HG03025 (cell line): ENCODE measurements around the gene AGFG1.
A peak's percentile ranks its signal among the peaks of the same experiment; 100 is the strongest.

Experiments used
- ATAC-seq: cut with Tn5 transposase; IDR thresholded peaks from one replicate; pipeline ENCODE4 v1.9.1; 2021; ENCODE audit warnings: mild to moderate bottlenecking, moderate library complexity; ENCODE audit not compliant: unreplicated experiment, low FRiP score

Gene AGFG1

GRCh38 chr2:227460833-227461232 lies 11.1 kb upstream of the AGFG1 start:
- ATAC-seq, result no peak

DNA sequence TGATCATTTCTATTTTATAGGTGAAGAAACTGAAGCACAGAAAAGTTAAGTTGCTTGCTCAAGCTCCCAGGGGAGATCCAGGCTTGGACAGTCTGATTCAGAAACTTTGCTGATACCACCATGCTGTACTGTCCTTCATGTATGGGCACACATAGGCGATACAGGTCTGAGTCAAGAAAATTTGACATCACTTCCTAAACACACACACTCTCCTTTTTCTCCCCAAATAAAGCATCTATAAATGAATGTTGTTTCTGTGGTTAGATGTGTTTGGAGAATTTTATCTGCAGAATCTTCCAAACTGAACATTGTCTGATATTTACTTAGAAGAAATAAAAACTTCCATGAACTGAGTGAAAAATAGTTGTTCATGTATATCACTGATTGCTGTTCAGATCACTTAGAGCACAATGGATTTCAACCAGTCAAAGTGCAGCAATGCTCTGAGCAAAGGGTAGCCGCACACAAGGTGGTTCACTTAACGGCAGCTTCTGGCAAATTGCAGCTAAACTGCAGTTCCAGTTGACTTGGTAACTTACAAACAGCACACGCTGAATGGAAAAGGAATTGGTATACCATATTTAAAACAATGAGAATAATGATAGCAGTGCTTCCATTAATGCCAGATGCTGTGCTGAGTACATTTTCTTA lies 10.0 kb upstream of the AGFG1 start:
- ATAC-seq, result peak; percentile 3

- ATAC-seq, result peak; percentile 51
Observed at GRCh38 chr2:227462462-227462951, 9.4 kb upstream of the AGFG1 start.

DNA sequence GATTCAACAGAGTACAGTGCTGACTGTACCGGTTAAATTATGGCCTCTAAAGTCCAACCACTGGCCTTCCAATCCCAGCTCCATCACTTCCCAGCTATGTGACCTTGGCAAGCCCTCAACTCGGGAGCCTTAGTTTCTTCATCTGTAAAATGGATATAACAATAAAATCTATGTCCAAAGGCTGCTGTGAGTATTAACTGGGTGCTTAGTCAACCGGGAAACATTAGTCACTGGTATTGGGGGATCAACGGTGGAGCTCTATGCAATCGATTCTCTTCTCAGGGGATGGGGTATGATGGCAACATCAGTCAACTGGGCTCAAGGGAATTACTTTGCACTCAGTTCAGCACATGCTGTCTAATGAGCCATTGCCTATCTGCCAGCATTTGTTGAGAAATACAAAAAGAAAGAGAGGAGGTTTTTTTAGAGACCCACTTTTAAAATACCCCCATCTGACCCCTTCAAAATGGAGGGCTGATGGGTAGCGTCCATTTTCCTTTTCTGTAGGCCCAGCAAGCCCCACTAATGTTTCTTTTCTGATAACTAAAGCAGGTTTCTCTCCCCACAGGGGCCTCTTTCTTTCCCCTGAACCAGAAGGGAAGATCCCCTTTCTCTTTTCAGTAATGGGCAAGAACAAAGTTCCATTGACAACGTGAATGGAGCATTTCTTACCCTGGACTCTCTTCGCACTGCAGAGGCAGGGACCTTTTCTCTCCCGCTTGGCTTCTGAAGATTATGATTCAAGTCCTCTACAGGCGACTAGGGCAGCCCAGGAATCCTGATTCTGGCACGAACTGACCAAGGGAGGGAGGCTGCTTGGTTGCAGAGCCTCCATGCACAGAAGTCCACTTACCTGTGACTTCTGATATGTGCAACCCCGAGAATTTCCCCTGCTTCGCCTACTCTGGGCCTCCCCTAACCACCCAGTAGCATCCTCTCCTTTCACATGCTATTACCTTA lies 8.7 kb upstream of the AGFG1 start:
- ATAC-seq, result peak; percentile 34

GRCh38 chr2:227464361-227464760 lies 7.6 kb upstream of the AGFG1 start:
- ATAC-seq, result no peak

DNA sequence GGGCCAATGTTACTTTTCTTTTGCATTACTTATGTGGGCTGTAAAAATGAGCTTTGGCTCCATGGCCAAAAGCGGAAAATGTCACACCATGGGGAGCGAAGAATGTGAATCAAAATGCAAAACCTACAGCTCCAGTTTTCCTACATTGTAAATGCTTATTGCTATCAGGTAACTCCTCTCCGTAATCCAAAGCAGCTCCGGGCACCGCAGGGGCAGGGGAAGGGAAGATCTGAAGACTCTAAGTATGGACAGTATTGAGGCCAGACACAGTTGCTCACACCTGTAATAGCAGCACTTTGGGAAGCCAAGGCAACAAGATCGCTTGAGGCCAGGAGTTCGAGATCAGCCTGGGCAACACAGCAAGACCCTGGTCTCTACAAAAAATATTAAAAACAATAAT lies 7.1 kb upstream of the AGFG1 start:
- ATAC-seq, result no peak

DNA sequence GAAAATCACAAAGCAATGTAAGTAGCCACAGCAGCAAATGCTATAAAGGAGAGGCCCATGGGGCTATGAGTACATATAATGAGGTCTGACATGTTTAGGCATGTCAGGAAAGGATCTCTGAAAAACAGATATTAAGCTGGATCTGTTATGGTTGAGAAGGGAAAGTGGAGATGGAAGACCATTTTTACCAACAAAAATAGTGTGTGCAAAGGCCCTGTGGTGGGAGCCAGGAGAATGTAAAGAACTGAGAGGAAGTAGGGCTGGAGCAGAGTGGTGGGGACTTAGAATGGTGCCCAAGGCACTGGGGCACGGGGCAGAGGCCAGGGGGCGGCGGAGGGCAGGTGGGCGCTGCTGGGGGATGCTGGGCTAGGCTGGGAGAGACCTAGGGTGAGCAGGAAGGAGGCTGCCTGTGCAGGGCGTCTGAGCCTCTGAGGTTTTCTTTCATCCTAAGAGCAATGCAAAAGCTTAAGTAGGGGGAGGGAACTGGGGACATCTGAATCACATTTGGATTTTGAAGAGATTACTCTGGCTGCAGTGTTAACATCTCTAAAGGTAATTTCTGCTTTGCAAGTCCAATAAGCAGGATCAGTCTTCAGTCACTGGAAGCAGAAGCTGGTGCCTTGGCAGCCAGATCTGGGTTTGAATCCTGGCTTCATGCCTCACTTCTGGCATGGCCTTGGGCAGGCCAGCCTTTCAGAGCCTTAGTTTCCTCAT lies 4.9 kb upstream of the AGFG1 start:
- ATAC-seq, result no peak

DNA sequence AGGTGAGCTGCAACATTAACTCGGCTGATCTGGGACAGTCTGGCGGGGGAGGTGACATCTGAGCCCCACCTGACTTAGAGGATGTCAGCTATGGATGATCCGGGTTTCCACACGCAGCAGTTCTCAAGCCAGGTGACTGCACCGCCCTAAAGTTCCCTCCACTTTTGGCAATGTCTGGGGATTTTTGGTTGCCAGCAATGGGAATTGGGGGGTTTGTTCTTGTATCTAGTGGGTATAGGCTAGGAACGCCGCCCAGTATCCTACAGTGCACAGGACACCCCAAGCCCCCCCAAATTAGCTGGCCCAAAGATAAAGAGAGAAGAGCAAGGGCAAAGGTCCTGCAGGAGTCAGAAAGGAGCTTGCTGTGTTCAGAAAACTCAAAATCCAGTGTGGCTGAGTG lies 544 bp upstream of the AGFG1 start:
- no peak for ATAC-seq

GRCh38 chr2:227472265-227473121 lies 537 bp downstream of the AGFG1 start:
- ATAC-seq, result peak; percentile 60

GRCh38 chr2:227473122-227473461 lies 1.1 kb downstream of the AGFG1 start:
- ATAC-seq, result no peak

- ATAC-seq, result no peak
Observed at GRCh38 chr2:227473806-227474205, 1.9 kb downstream of the AGFG1 start.

DNA sequence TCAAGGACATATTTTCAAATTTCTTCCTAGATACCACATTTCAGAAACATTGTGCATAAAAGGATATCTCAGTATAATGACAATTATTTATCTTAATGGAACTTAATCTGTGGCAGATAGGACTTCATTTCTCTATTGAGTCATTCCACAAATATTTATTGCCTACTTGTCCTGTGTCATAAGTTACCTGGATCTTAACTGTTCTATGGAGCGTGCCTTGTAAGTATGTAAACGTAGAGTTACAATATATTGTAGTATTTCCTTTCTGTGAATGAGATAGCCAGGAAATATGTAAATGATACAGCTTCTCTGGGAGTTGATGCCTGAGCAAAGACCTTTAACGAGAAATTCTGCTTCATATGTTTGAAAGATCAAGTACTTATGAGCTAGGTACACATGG lies 2.5 kb downstream of the AGFG1 start:
- ATAC-seq, result no peak

DNA sequence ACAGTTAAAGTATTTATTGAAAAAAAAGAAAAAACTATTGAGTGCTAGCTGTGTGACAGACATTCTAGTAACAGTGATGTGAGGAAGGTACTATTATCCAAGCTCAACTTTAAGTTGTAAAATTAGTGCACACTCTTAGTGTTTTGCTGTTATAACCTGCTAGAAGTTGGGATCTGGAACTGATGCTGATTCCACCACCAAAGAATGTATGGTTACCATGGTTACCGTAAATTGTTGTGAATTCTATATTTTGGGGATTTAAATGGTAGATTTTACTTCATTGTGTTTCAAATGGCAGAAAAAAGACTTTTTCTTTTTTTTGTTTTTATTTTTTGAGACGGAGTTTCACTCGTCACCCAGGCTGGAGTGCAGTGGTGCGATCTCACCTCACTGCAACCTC lies 5.3 kb downstream of the AGFG1 start:
- ATAC-seq, result no peak

DNA sequence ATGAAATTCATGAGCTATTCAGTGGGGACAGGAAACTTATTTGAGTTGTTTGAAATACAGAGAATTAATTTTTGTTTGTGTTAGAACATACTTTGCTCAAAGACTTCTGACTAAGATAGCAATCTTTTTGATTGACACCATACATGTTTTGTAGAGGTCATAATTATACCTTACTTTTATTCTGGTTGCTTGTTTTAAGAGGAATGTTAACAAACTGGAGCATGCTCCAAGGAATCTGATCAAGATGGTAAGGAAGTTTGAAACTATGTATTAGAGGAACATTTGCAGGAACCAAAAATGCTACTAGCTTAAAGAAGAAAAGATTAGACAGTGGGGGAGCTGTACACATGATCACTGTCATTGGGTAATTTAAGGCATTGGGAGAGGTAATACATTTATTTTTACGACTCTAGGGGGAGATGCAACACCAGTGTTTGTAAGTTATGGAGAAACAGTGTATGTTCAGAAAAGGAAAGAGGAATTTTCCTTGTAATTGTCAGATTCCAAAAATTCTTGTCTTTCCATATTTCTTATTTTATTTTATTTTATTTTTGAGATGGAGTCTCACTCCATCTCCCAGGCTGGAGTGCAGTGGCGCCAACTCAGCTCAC lies 8.0 kb downstream of the AGFG1 start:
- no peak for ATAC-seq

DNA sequence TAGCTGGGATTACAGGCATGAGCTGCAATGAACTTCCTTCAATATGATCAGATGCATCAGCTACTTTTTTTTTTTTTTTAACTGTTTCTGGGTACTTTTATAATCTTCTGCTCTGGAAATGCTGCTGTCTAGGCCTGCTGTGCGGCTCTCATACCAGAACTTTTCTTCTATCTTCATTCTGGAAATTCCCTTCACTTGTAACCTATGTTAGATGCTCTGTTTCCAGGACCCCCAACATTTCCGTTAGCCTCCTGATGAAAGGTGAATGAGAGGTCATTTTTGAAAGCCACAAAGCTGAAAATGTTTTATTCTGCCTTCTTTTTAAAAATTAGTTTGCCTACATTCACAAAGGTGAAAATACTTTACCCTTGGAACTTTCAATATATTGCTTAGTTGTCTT lies 8.6 kb downstream of the AGFG1 start:
- peak; percentile 38 for ATAC-seq

DNA sequence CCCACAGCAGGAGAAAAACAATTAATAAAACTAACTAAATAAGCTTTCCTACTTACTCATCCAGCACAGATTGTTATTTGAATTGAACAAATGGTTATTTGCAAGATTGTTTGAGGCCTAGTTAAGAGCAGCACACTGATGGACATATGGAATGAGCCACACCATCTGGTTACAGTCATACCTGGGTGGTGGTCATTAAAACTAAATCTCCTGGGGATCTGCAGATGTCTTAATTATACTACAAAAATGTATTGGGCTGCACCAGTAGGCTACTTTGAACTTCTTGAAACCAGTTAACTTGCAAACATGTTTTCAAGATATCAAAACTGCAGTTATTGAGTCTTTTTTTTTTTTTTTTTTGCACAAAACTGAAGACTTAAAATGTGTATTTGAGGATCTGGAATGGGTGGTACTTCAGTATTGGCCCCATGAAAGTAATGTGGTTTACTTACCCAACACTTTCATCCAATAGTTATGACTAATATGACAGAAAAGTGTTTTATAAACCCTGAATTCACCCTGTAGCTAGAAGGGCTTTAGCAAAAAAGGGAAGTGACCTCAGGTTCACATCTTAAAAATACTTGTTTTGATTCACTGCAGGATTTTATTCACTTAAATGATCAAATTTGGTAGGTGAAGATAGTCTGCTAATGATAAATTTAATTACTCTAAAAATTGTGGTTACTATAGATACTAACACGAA lies 10.8 kb downstream of the AGFG1 start:
- peak; percentile 75 for ATAC-seq

DNA sequence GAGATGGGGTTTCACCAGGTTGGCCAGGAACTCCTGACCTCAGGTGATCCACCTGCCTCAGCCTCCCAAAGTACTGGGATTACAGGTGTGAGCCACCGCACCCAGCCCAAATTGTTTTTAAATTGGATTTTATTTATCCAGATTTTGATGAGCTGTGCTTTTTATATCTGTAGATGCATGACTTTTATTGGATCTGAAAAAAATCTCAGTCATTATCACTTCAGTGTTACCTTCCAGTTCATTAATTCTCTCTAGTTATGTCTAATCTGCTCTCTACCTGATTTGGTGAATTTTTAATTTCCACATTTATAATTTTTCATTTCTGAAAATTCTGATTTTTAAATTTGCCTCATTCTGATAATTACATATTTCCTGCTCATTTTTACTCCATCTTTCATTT lies 13.5 kb downstream of the AGFG1 start:
- no peak for ATAC-seq

GRCh38 chr2:227486688-227487087 lies 14.7 kb downstream of the AGFG1 start:
- no peak for ATAC-seq

GRCh38 chr2:227488045-227488444 lies 16.1 kb downstream of the AGFG1 start:
- ATAC-seq, result no peak
